HFFc6 (cell line): Measurements from ENCODE around the gene TBC1D9. TPM values are rescaled to one million over a fixed set of nuclear protein-coding genes. Genes with fewer than 3 reads are reported as not detected.

Experiments used
- DNase-seq: peaks from one replicate; pipeline ENCODE4 v3.0.0-alpha.2; 2018
- H3K27ac Mint-ChIP-seq: 2 replicates; pipeline ENCODE4 v1.8.0; 2020; ENCODE audit warnings: mild to moderate bottlenecking, mixed read lengths
- H3K27me3 Mint-ChIP-seq: 2 replicates; pipeline ENCODE4 v1.8.0; 2021; ENCODE audit warnings: mild to moderate bottlenecking, moderate library complexity, mixed read lengths; ENCODE audit not compliant: insufficient read depth
- H3K36me3 Mint-ChIP-seq: 2 replicates; pipeline ENCODE4 v1.8.0; 2021; ENCODE audit warnings: low read depth, mixed read lengths
- H3K4me1 Mint-ChIP-seq: 2 replicates; pipeline ENCODE4 v1.8.0; 2020; ENCODE audit warnings: low read depth, mixed read lengths
- H3K4me3 Mint-ChIP-seq: 2 replicates; pipeline ENCODE4 v1.8.0; 2020; ENCODE audit warnings: mild to moderate bottlenecking, moderate library complexity, mixed read lengths
- H3K9me3 Mint-ChIP-seq: 2 replicates; pipeline ENCODE4 v1.8.0; 2020; ENCODE audit warnings: mild to moderate bottlenecking, mixed read lengths
- total RNA-seq, 6 experiments: library from RNA; stranded (reverse); fragmentation: NEBNext Ultra II Directional; extraction: Animal tissue kit (Norgen Biotek cat#: 25700); gene quantifications; 2 replicates in 1 of 6; 3 replicates in 5 of 6; pipeline ENCODE4 v1.2.3, GENCODE V29; 2021
- TF ChIP-seq, protein P1 (sequence below): fragments of 200-600 bp; sonication (generic); IDR thresholded peaks from 2 replicates; pipeline ENCODE4 v1.5.0; 2021; ENCODE audit warnings: antibody characterized with exemption, mild to moderate bottlenecking

Gene TBC1D9
- total RNA-seq, 6 experiments from 2014 or later, result 16.3 to 18.8 (median 18.1) TPM

GRCh38 chr4:140777894-140778293, 21.7 kb upstream of the TBC1D9 start:
- Mint-ChIP-seq H3K4me1 (no peaks in the 10 kb centered on the region), H3K36me3 (no peaks in the 10 kb centered on the region), H3K9me3 (no peaks in the 10 kb centered on the region), H3K27ac (no peak overlapping the region), H3K4me3 (no peak overlapping the region), H3K27me3 (peaks cover 2% of the 10 kb centered on the region)
- no peak for DNase-seq
- TF ChIP-seq, protein P1, sequence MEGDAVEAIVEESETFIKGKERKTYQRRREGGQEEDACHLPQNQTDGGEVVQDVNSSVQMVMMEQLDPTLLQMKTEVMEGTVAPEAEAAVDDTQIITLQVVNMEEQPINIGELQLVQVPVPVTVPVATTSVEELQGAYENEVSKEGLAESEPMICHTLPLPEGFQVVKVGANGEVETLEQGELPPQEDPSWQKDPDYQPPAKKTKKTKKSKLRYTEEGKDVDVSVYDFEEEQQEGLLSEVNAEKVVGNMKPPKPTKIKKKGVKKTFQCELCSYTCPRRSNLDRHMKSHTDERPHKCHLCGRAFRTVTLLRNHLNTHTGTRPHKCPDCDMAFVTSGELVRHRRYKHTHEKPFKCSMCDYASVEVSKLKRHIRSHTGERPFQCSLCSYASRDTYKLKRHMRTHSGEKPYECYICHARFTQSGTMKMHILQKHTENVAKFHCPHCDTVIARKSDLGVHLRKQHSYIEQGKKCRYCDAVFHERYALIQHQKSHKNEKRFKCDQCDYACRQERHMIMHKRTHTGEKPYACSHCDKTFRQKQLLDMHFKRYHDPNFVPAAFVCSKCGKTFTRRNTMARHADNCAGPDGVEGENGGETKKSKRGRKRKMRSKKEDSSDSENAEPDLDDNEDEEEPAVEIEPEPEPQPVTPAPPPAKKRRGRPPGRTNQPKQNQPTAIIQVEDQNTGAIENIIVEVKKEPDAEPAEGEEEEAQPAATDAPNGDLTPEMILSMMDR, result no peak

- no peak for DNase-seq
- TF ChIP-seq, protein P1, result no peak
- H3K36me3 Mint-ChIP-seq, result no peaks in the 10 kb centered on the region
- no peak overlapping the region for H3K27ac Mint-ChIP-seq
- peaks cover 2% of the 10 kb centered on the region for H3K27me3 Mint-ChIP-seq
- H3K4me3 Mint-ChIP-seq, result no peak overlapping the region
- no peaks in the 10 kb centered on the region for H3K9me3 Mint-ChIP-seq
- H3K4me1 Mint-ChIP-seq, result no peaks in the 10 kb centered on the region
These were observed 21.2 kb upstream of the TBC1D9 start for GRCh38 chr4:140777386-140777785.

DNA sequence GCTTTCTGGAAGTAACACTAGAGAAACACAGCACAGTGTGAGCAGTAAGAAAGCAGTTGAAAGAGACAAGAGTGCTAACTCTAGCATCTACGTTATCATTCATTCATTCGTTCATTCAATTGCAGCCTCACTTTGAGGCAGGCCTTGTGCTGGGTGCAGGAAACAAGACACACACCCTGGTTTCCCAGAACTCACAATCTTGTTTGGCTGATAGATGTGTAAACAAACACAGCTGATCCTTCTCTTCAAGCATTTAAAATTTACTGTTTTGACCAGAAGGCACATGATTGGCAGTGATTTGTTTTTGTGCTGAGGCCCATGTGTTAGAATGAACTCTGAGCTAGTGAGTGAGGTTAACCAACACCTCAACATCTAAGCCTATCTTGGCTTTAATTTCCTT, 20.4 kb upstream of the TBC1D9 start:
- no peak overlapping the region for H3K27ac Mint-ChIP-seq
- H3K4me3 Mint-ChIP-seq, result no peak overlapping the region
- H3K9me3 Mint-ChIP-seq, result no peaks in the 10 kb centered on the region

GRCh38 chr4:140774956-140775355, 18.8 kb upstream of the TBC1D9 start:
- H3K36me3 Mint-ChIP-seq, result no peaks in the 10 kb centered on the region

More for the DNA sequence above, 20.4 kb upstream of the TBC1D9 start:
- no peak for DNase-seq
- H3K27me3 Mint-ChIP-seq, result peaks cover 2% of the 10 kb centered on the region
- TF ChIP-seq, protein P1, result no peak
- H3K36me3 Mint-ChIP-seq, result no peaks in the 10 kb centered on the region
- H3K4me1 Mint-ChIP-seq, result no peaks in the 10 kb centered on the region

GRCh38 chr4:140774510-140774909, 18.3 kb upstream of the TBC1D9 start:
- Mint-ChIP-seq H3K27me3 (peaks cover 2% of the 10 kb centered on the region), H3K9me3 (no peaks in the 10 kb centered on the region), H3K4me3 (no peak overlapping the region), H3K4me1 (no peaks in the 10 kb centered on the region), H3K36me3 (no peaks in the 10 kb centered on the region), H3K27ac (no peak overlapping the region)
- TF ChIP-seq, protein P1, result no peak
- DNase-seq, result no peak

More at GRCh38 chr4:140774956-140775355, 18.8 kb upstream of the TBC1D9 start:
- no peaks in the 10 kb centered on the region for H3K9me3 Mint-ChIP-seq
- TF ChIP-seq, protein P1, result no peak
- no peak overlapping the region for H3K27ac Mint-ChIP-seq
- no peak for DNase-seq
- no peaks in the 10 kb centered on the region for H3K4me1 Mint-ChIP-seq
- no peak overlapping the region for H3K4me3 Mint-ChIP-seq
- peaks cover 2% of the 10 kb centered on the region for H3K27me3 Mint-ChIP-seq

GRCh38 chr4:140769209-140769608, 13.0 kb upstream of the TBC1D9 start:
- H3K4me1 Mint-ChIP-seq, result no peaks in the 10 kb centered on the region
- no peak overlapping the region for H3K4me3 Mint-ChIP-seq

More at GRCh38 chr4:140769209-140769608, 13.0 kb upstream of the TBC1D9 start:
- no peaks in the 10 kb centered on the region for H3K9me3 Mint-ChIP-seq
- no peaks in the 10 kb centered on the region for H3K36me3 Mint-ChIP-seq
- TF ChIP-seq, protein P1, result no peak
- peaks cover 12% of the 10 kb centered on the region for H3K27me3 Mint-ChIP-seq
- no peak overlapping the region for H3K27ac Mint-ChIP-seq
- DNase-seq, result no peak
